HepG2 (cell line): ENCODE data around the gene SLC13A3. TPM values are rescaled to one million over a fixed set of nuclear protein-coding genes. Genes with fewer than 3 reads are reported as not detected.

Source experiments
- BORCS8-MEF2B ChIP-seq: sonication (generic); formaldehyde crosslinking; IDR thresholded peaks from 2 replicates; pipeline ENCODE4 v1.8.0; 2022; ENCODE audit warnings: mild to moderate bottlenecking, missing genetic modification reagents
- GATAD2A ChIP-seq: IDR thresholded peaks from 2 replicates; pipeline ENCODE4 v1.6.1; 2016
- HOXA5 ChIP-seq: sonication (generic); formaldehyde crosslinking; IDR thresholded peaks from 2 replicates; pipeline ENCODE4 v1.4.0; 2020; ENCODE audit warnings: missing genetic modification reagents
- KLF11 ChIP-seq: IDR thresholded peaks from 2 replicates; pipeline ENCODE4 v1.6.1; 2016; ENCODE audit warnings: missing compliant biosample characterization
- MAF1 ChIP-seq: sonication (generic); formaldehyde crosslinking; IDR thresholded peaks from 2 replicates; pipeline ENCODE4 v1.5.0; 2020; ENCODE audit warnings: missing genetic modification reagents, borderline replicate concordance
- MYPOP ChIP-seq: sonication (generic); formaldehyde crosslinking; IDR thresholded peaks from 2 replicates; pipeline ENCODE4 v1.8.1; 2023; ENCODE audit warnings: mild to moderate bottlenecking, moderate library complexity, missing genetic modification reagents
- NCOR1 ChIP-seq: fragments of 200-600 bp; sonication (generic); IDR thresholded peaks from 2 replicates; pipeline ENCODE4 v1.7.0; 2017; ENCODE audit warnings: antibody characterized with exemption, low read length, borderline replicate concordance
- NFIB ChIP-seq: sonication (generic); formaldehyde crosslinking; IDR thresholded peaks from 2 replicates; pipeline ENCODE4 v1.9.0; 2021; ENCODE audit warnings: missing genetic modification reagents, mild to moderate bottlenecking, borderline replicate concordance
- PBX3 ChIP-seq: sonication (generic); formaldehyde crosslinking; IDR thresholded peaks from 2 replicates; pipeline ENCODE4 v1.8.1; 2023; ENCODE audit warnings: missing genetic modification reagents, inconsistent platforms, borderline replicate concordance
- RARA ChIP-seq: IDR thresholded peaks from 2 replicates; pipeline ENCODE4 v1.6.1; 2016; ENCODE audit warnings: missing genetic modification reagents, missing compliant biosample characterization
- RORA ChIP-seq: sonication (generic); formaldehyde crosslinking; IDR thresholded peaks from 2 replicates; pipeline ENCODE4 v1.5.0; 2020; ENCODE audit warnings: mild to moderate bottlenecking, missing genetic modification reagents, moderate library complexity
- SIX1 ChIP-seq: sonication (generic); formaldehyde crosslinking; IDR thresholded peaks from 2 replicates; pipeline ENCODE4 v1.4.0; 2020; ENCODE audit warnings: missing genetic modification reagents, borderline replicate concordance
- ZBTB14 ChIP-seq: sonication (generic); formaldehyde crosslinking; IDR thresholded peaks from 2 replicates; pipeline ENCODE4 v1.4.0; 2020; ENCODE audit warnings: missing genetic modification reagents
- ZFP82 ChIP-seq: sonication (generic); formaldehyde crosslinking; IDR thresholded peaks from 2 replicates; pipeline ENCODE4 v1.5.1; 2020; ENCODE audit warnings: mild to moderate bottlenecking, missing genetic modification reagents, borderline replicate concordance
- ZNF296 ChIP-seq: sonication (generic); formaldehyde crosslinking; conservative IDR thresholded peaks from 2 replicates; pipeline ENCODE4 v1.5.0; 2020; ENCODE audit warnings: mild to moderate bottlenecking, missing genetic modification reagents
- ZNF567 ChIP-seq: sonication (generic); formaldehyde crosslinking; IDR thresholded peaks from 2 replicates; pipeline ENCODE4 v1.8.1; 2023; ENCODE audit warnings: mild to moderate bottlenecking, missing genetic modification reagents, borderline replicate concordance
- ZNF619 ChIP-seq: sonication (generic); formaldehyde crosslinking; IDR thresholded peaks from 2 replicates; pipeline ENCODE4 v1.4.0; 2020; ENCODE audit warnings: mild to moderate bottlenecking, missing genetic modification reagents
- ZNF629 ChIP-seq: sonication (generic); formaldehyde crosslinking; conservative IDR thresholded peaks from 2 replicates; pipeline ENCODE4 v1.5.0; 2020; ENCODE audit warnings: missing genetic modification reagents
- ZNF792 ChIP-seq: IDR thresholded peaks from 2 replicates; pipeline ENCODE4 v1.6.1; 2016
- ZSCAN21 ChIP-seq: sonication (generic); formaldehyde crosslinking; IDR thresholded peaks from 2 replicates; pipeline ENCODE4 v1.8.0; 2022; ENCODE audit warnings: mild to moderate bottlenecking, missing genetic modification reagents, moderate library complexity, borderline replicate concordance
- ZSCAN22 ChIP-seq: sonication (generic); formaldehyde crosslinking; IDR thresholded peaks from 2 replicates; pipeline ENCODE4 v1.4.0; 2020; ENCODE audit warnings: mild to moderate bottlenecking, missing genetic modification reagents
- polyA plus RNA-seq, 8 experiments: library from polyadenylated mRNA; depleted of rRNA in 3 of 8; stranded (reverse) in 7 of 8; unstranded in 1 of 8; fragments of >200 nt; fragmentation: Illumina TruSeq in 4 of 8; extraction: Trizol in 4 of 8; gene quantifications; 2 replicates each; pipeline versions ENCODE4 v1.2.1 to v1.2.3, GENCODE V29; 2011 to 2016; ENCODE audit warnings: low read depth in 4 of 8, missing spikeins in 1 of 8, mixed read lengths in 1 of 8; ENCODE audit not compliant: insufficient read depth in 1 of 8
- total RNA-seq, 5 experiments: library from RNA; depleted of rRNA; stranded (reverse); fragments of >200 nt; fragmentation: Illumina TruSeq; extraction: Trizol; gene quantifications; 2 replicates each; pipeline ENCODE4 v1.2.3, GENCODE V29; 2016; ENCODE audit warnings: low read depth in 1 of 5
- TF ChIP-seq, protein P1 (sequence below): IDR thresholded peaks from 2 replicates; pipeline ENCODE4 v1.6.1; 2018; ENCODE audit warnings: missing genetic modification reagents
- TF ChIP-seq, protein P2 (sequence below): sonication (generic); formaldehyde crosslinking; IDR thresholded peaks from 2 replicates; pipeline ENCODE4 v1.4.0; 2020; ENCODE audit warnings: mild to moderate bottlenecking, missing genetic modification reagents

SLC13A3 gene
- total and polyA plus RNA-seq, 2 of the 13 experiments (the other 11 are each of a cell fraction or from before 2014, with no cell fraction given), result 66.5 to 76.0 TPM

- TF ChIP-seq SIX1, result peak; percentile 69; the same call in 1 of the 2 replicates
- TF ChIP-seq ZSCAN22 (CRISPR knock-in tag), result no peak
- no peak for TF ChIP-seq NFIB (CRISPR knock-in tag)
- peak; percentile 35; the same call in 1 of the 2 replicates for TF ChIP-seq ZNF296 (CRISPR knock-in tag)
- TF ChIP-seq ZNF629 (CRISPR knock-in tag), result peak; percentile 98
- peak; percentile 93 for TF ChIP-seq GATAD2A (CRISPR knock-in tag)
- TF ChIP-seq RARA, result peak; percentile 97
- TF ChIP-seq BORCS8-MEF2B (CRISPR knock-in tag), result 0 out of 2 replicates have a peak, but pooled peaks have one; percentile 10
- TF ChIP-seq ZFP82, result no peak
- TF ChIP-seq MYPOP, result peak; percentile 69; the same call in 1 of the 2 replicates
- TF ChIP-seq NCOR1, result peak; percentile 45
- TF ChIP-seq ZBTB14, result no peak
- TF ChIP-seq, protein P1, sequence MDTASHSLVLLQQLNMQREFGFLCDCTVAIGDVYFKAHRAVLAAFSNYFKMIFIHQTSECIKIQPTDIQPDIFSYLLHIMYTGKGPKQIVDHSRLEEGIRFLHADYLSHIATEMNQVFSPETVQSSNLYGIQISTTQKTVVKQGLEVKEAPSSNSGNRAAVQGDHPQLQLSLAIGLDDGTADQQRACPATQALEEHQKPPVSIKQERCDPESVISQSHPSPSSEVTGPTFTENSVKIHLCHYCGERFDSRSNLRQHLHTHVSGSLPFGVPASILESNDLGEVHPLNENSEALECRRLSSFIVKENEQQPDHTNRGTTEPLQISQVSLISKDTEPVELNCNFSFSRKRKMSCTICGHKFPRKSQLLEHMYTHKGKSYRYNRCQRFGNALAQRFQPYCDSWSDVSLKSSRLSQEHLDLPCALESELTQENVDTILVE (CRISPR knock-in tag), result peak; percentile 49; the same call in 1 of the 2 replicates
- TF ChIP-seq KLF11 (CRISPR knock-in tag), result 0 out of 2 replicates have a peak, but pooled peaks have one; percentile 22
- TF ChIP-seq HOXA5 (CRISPR knock-in tag), result 0 out of 2 replicates have a peak, but pooled peaks have one; percentile 61
- peak; percentile 48; the same call in 1 of the 2 replicates for TF ChIP-seq ZNF567
- peak; percentile 63; the same call in 1 of the 2 replicates for TF ChIP-seq ZSCAN21 (CRISPR knock-in tag)
- peak; percentile 64; the same call in 1 of the 2 replicates for TF ChIP-seq ZNF792 (CRISPR knock-in tag)
- TF ChIP-seq MAF1 (CRISPR knock-in tag), result no peak
- no peak for TF ChIP-seq ZNF619 (CRISPR knock-in tag)
- 0 out of 2 replicates have a peak, but pooled peaks have one; percentile 34 for TF ChIP-seq PBX3 (CRISPR knock-in tag)
- TF ChIP-seq, protein P2, sequence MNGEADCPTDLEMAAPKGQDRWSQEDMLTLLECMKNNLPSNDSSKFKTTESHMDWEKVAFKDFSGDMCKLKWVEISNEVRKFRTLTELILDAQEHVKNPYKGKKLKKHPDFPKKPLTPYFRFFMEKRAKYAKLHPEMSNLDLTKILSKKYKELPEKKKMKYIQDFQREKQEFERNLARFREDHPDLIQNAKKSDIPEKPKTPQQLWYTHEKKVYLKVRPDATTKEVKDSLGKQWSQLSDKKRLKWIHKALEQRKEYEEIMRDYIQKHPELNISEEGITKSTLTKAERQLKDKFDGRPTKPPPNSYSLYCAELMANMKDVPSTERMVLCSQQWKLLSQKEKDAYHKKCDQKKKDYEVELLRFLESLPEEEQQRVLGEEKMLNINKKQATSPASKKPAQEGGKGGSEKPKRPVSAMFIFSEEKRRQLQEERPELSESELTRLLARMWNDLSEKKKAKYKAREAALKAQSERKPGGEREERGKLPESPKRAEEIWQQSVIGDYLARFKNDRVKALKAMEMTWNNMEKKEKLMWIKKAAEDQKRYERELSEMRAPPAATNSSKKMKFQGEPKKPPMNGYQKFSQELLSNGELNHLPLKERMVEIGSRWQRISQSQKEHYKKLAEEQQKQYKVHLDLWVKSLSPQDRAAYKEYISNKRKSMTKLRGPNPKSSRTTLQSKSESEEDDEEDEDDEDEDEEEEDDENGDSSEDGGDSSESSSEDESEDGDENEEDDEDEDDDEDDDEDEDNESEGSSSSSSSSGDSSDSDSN, result peak; percentile 42; the same call in 1 of the 2 replicates
- no peak for TF ChIP-seq RORA
Measured at GRCh38 chr20:46640536-46641311, 10.5 kb downstream of the SLC13A3 start (continued).
